Ovary (tissue), 9 donors: ENCODE data around the gene TENT4A. TPM values are rescaled to one million over a fixed set of nuclear protein-coding genes. Genes with fewer than 3 reads are reported as not detected.

Experiments used
- DNase-seq, 5 donors: peaks; one replicate each; pipeline ENCODE4 v3.0.0-alpha.2; 2019 to 2020
- H3K27ac ChIP-seq, 2 donors: fragments of 200-600 bp; one replicate each; pipeline versions ENCODE4 v1.5.1 to v1.8.0; 2019 to 2022
- H3K27me3 ChIP-seq: fragments of 200-600 bp; one replicate; pipeline ENCODE4 v1.8.0; 2022
- H3K36me3 ChIP-seq: fragments of 200-600 bp; sonication (generic); one replicate; pipeline ENCODE4 v1.5.1; 2019
- H3K4me1 ChIP-seq: one replicate; pipeline ENCODE4 v1.8.1; 2013; ENCODE audit warnings: mild to moderate bottlenecking, moderate library complexity; ENCODE audit not compliant: insufficient read depth
- H3K4me3 ChIP-seq: fragments of 200-600 bp; sonication (generic); one replicate; pipeline ENCODE4 v1.5.1; 2017
- H3K9me3 ChIP-seq, 2 donors: fragments of 200-600 bp in 1 of 2; sonication (generic) in 1 of 2; one replicate each; pipeline versions ENCODE4 v1.5.1 to v1.8.1; 2013 to 2019; ENCODE audit warnings: mild to moderate bottlenecking in 1 of 2, moderate library complexity in 1 of 2
- EP300 ChIP-seq: sonication (generic); formaldehyde crosslinking; IDR thresholded peaks from one replicate; pipeline ENCODE4 v1.6.1; 2017; ENCODE audit warnings: antibody characterized with exemption
- POLR2A ChIP-seq: fragments of 450-650 bp; IDR thresholded peaks from one replicate; pipeline ENCODE4 v1.6.1; 2017; ENCODE audit warnings: antibody characterized with exemption, mild to moderate bottlenecking, moderate library complexity
- WGBS, 3 donors: extraction: QIAGEN DNeasy Blood & Tissue Kit in 1 of 3; methylation state at CpG; one replicate each; pipeline versions ENCODE4 v1.1.5 to v1.1.7; 2013 to 2017; 5-methylcytosine and 5-hydroxymethylcytosine counted together
- intact Hi-C, 4 donors: fragments of 100-400 bp; cut with DNase I; formaldehyde crosslinking; loops; one replicate each; pipeline versions ENCODE4 v1.11.0 to v1.15.1; 2022 to 2023
- polyA plus RNA-seq, 2 donors: library from polyadenylated mRNA; stranded (reverse); fragments of 200-250 nt in 1 of 2; fragments of 350-450 nt in 1 of 2; fragmentation: Illumina TruSeq in 1 of 2; extraction: RNeasy Lipid Tissue Mini Kit (QIAGEN cat#74804) in 1 of 2; gene quantifications; one replicate each; pipeline ENCODE4 v1.2.3, GENCODE V29; 2013 to 2014
- total RNA-seq, 7 donors: library from RNA; depleted of rRNA in 2 of 7; stranded (reverse); fragments of >200 nt in 2 of 7; fragmentation: NEBNext Ultra II Directional in 3 of 7; extraction: Animal tissue kit (Norgen Biotek cat#: 25700) in 3 of 7; gene quantifications; one replicate each; pipeline versions ENCODE4 v1.1.0 to v1.2.4, GENCODE V29; 2016 to 2023
- TF ChIP-seq, protein P1 (sequence below), 3 donors: fragments of 450-650 bp in 2 of 3; fragments of 200-600 bp in 1 of 3; IDR thresholded peaks; one replicate each; pipeline versions ENCODE4 v1.5.1 to v1.8.0; 2016 to 2022; ENCODE audit warnings: antibody characterized with exemption in 3 of 3, mild to moderate bottlenecking in 1 of 3
- donor health status: DM: no; HTN: no; CAD: no; lungs with moderate emphysema.
- donor health status: DM: no; HTN: no; CAD: no.
- donor health status: Bipolar disorder and iron deficiency.
- donor health status: DM: yes; HTN: yes; CAD: no.
- donor health status: DM: no; HTN: no; CAD: no.
- donor health status: DM: yes; HTN: yes; CAD: no.

Gene TENT4A
- total and polyA plus RNA-seq, 9 donors, result 12.4 to 29.6 (median 22.9) TPM

- no peaks in the 10 kb centered on the region for H3K36me3 ChIP-seq
- intact Hi-C loops, result no loop called here
- peaks cover 9% of the 10 kb centered on the region for H3K4me1 ChIP-seq
- TF ChIP-seq POLR2A (no peak), EP300 (no peak)
- TF ChIP-seq, protein P1, sequence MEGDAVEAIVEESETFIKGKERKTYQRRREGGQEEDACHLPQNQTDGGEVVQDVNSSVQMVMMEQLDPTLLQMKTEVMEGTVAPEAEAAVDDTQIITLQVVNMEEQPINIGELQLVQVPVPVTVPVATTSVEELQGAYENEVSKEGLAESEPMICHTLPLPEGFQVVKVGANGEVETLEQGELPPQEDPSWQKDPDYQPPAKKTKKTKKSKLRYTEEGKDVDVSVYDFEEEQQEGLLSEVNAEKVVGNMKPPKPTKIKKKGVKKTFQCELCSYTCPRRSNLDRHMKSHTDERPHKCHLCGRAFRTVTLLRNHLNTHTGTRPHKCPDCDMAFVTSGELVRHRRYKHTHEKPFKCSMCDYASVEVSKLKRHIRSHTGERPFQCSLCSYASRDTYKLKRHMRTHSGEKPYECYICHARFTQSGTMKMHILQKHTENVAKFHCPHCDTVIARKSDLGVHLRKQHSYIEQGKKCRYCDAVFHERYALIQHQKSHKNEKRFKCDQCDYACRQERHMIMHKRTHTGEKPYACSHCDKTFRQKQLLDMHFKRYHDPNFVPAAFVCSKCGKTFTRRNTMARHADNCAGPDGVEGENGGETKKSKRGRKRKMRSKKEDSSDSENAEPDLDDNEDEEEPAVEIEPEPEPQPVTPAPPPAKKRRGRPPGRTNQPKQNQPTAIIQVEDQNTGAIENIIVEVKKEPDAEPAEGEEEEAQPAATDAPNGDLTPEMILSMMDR (IDR thresholded peaks at IDR 0.05), result no peak
- no peaks in the 10 kb centered on the region for H3K9me3 ChIP-seq
- H3K4me3 ChIP-seq, result no peak overlapping the region
- WGBS, 3 donors, result 51 to 57% (median 56%) methylated on average over 7 of the region's 7 CpGs
- H3K27me3 ChIP-seq, result no peaks in the 10 kb centered on the region
- DNase-seq, result no peak
- no peak overlapping the region for H3K27ac ChIP-seq
These were observed 90.8 kb downstream of the TENT4A start for GRCh38 chr5:6803981-6804550.

DNA sequence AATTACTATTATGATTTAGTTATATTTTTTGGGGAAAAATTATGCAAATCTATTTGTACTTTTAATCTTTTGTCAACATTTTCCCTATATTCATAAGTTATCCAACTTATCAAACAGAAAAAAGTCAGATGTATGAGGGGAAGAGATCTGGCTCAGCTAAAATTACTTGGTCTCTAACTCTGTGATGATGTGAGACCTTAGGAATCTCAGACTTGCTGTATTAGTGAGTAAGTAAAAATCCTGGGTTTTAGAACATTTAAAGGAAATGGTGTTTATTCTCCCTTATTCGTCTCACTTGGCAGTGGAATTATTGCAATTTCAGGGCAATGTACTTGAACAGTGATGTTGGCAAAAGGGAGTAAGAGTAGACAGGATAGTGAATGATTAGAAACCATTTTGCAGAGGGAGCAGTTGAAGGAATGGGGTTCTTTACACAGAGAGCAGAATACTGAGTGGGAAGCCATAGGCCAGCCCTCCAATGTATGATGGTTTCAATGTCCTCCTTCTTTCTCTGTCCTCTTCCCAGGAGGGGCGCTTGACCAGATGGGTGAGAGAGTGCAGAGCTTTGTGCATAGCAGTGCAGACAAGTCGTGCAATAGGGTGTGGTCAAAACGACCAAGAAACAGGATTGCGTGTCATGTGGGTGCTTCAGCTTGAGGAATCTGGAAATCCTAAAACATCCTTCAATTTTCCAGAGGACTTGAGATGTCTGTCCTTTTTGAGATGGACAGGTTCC, 91.7 kb downstream of the TENT4A start:
- no peak for DNase-seq
- Histone ChIP-seq H3K4me3 (no peak overlapping the region), H3K27me3 (no peaks in the 10 kb centered on the region), H3K36me3 (no peaks in the 10 kb centered on the region), H3K9me3 (no peaks in the 10 kb centered on the region), H3K4me1 (peaks cover 9% of the 10 kb centered on the region), H3K27ac (no peak overlapping the region)
- 47 to 54% (median 47%) methylated on average over 5 of the region's 5 CpGs for WGBS, 3 donors
- intact Hi-C loops, result no loop called here
- no peak for TF ChIP-seq EP300
- TF ChIP-seq, protein P1 (IDR thresholded peaks at IDR 0.05), result no peak
- no peak for TF ChIP-seq POLR2A

DNA sequence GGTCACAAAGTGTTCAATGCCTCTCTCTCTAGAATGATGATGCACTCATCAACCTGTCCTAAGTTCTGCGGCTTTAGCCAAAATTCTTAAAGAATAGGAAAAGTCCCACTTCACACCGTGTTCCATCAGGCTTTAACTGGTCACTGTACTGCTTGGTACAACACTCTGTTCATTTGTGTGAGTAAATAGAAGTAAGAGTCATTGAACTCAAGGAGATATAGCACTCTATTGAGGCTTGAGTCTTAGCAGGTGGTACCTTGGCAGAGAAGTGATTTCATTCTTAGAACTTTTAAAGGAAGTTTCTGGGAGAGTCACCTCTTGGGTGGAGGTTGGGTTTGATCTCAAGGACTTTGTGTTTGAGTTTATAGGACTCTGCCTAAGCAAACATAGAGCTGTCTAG, 92.6 kb downstream of the TENT4A start:
- no peak overlapping the region for H3K27ac ChIP-seq
- WGBS, 3 donors, result 94 to 100% (median 95%) methylated on average over 2 of the region's 2 CpGs
- no peaks in the 10 kb centered on the region for H3K27me3 ChIP-seq
- TF ChIP-seq, protein P1 (IDR thresholded peaks at IDR 0.05), result no peak
- TF ChIP-seq EP300, result no peak
- TF ChIP-seq POLR2A, result no peak
- no peak for DNase-seq
- H3K9me3 ChIP-seq, result no peaks in the 10 kb centered on the region
- intact Hi-C loops, result no loop called here
- no peak overlapping the region for H3K4me3 ChIP-seq
- H3K36me3 ChIP-seq, result no peaks in the 10 kb centered on the region
- peaks cover 9% of the 10 kb centered on the region for H3K4me1 ChIP-seq

Other genes starting within 250 kb of the TENT4A start
- gene NSUN2, start 80.4 kb upstream of the TENT4A start, total RNA-seq, result 10 to 100 TPM; 34.7 to 52.1 (median 40.7) TPM
- gene NSUN2, start 80.4 kb upstream of the TENT4A start, polyA plus RNA-seq, result 10 to 100 TPM; 33.5 to 33.8 TPM
- gene SRD5A1, start 80.0 kb upstream of the TENT4A start, total RNA-seq, result 10 to 100 TPM in 3 of 7 donors, 1 to 10 TPM in 4; 4.4 to 13.5 (median 9.8) TPM
- 1 to 10 TPM; 6.5 to 6.6 TPM for gene SRD5A1, start 80.0 kb upstream of the TENT4A start, polyA plus RNA-seq